GM12878 (cell line): Measurements from ENCODE around the gene WDFY4. TPM values are rescaled to one million over a fixed set of nuclear protein-coding genes. Genes with fewer than 3 reads are reported as not detected.

Source experiments
- ATAC-seq: fragments of 200-7000 bp; cut with Tn5 transposase; 3 replicates; pipeline ENCODE4 v1.9.1; 2020; ENCODE audit warnings: mild to moderate bottlenecking, moderate library complexity
- BruUV-seq: library from RNA; stranded (reverse); fragments of 400-500 nt; replicated peaks from 2 replicates; lab custom pipeline; 2021; lab: Mats Ljungman, UMichigan
- CTCF ChIA-PET: fragments of 300-600 bp; sonication (Branson Sonifier 250); formaldehyde crosslinking; extraction: SDS; loops from one replicate; lab custom pipeline; 2021; ENCODE audit warnings: inconsistent platforms; lab: Yijun Ruan, JAX
- POLR2A ChIA-PET: fragments of 350-600 bp; formaldehyde crosslinking; extraction: SDS; loops from one replicate; lab custom pipeline; 2021; ENCODE audit warnings: inconsistent platforms; lab: Charles Lee
- RAD21 ChIA-PET: fragments of 300-600 bp; sonication (Branson Sonifier 250); formaldehyde crosslinking; loops from one replicate; lab custom pipeline; 2023; ENCODE audit warnings: antibody characterized with exemption; ENCODE audit not compliant: unreplicated experiment; lab: Charles Lee
- SMC1A ChIA-PET: fragments of 300-600 bp; sonication (Branson Sonifier 250); formaldehyde crosslinking; loops from one replicate; lab custom pipeline; 2023; ENCODE audit not compliant: unreplicated experiment, uncharacterized antibody; lab: Charles Lee
- DNase-seq: peaks from one replicate; pipeline ENCODE4 v3.0.0-alpha.2; 2011; ENCODE audit warnings: low read depth, low spot score
- FAIRE-seq: peaks from 3 replicates; lab custom pipeline; 2011; peaks lifted over from hg19 to GRCh38; lab: Jason Lieb, UNC
- H2AFZ ChIP-seq: 2 replicates; pipeline ENCODE4 v1.6.0; 2011; ENCODE audit warnings: low read depth, low read length, control low read depth; ENCODE audit not compliant: control insufficient read depth
- H3K27ac ChIP-seq: 2 replicates; pipeline ENCODE4 v1.5.1; 2011; ENCODE audit warnings: control low read depth; ENCODE audit not compliant: control insufficient read depth, insufficient read depth
- H3K27me3 ChIP-seq, 2 experiments: replicated peaks in 1 of 2; 2 replicates each; pipeline versions ENCODE4 v1.6.0 to v1.6.1; 2011; ENCODE audit warnings: low read length in 1 of 2; ENCODE audit not compliant: control insufficient read depth in 2 of 2, insufficient read depth in 2 of 2
- H3K36me3 ChIP-seq, 2 experiments: 2 replicates each; pipeline ENCODE4 v1.5.1; 2011; ENCODE audit warnings: low read length in 1 of 2; ENCODE audit not compliant: control insufficient read depth in 2 of 2, insufficient read depth in 2 of 2
- H3K4me1 ChIP-seq: 2 replicates; pipeline ENCODE4 v1.6.1; 2011; ENCODE audit warnings: mild to moderate bottlenecking, low read length, moderate library complexity, mixed read lengths; ENCODE audit not compliant: control insufficient read depth, insufficient read depth
- H3K4me2 ChIP-seq: 2 replicates; pipeline ENCODE4 v1.6.0; 2011; ENCODE audit warnings: control low read depth; ENCODE audit not compliant: control insufficient read depth, insufficient read depth
- H3K4me3 ChIP-seq: fragments of 200-600 bp; sonication (generic); 2 replicates; pipeline ENCODE4 v1.5.1; 2016
- H3K79me2 ChIP-seq: 2 replicates; pipeline ENCODE4 v1.6.0; 2011; ENCODE audit warnings: low read length; ENCODE audit not compliant: control insufficient read depth, insufficient read depth
- H3K9ac ChIP-seq: 2 replicates; pipeline ENCODE4 v1.8.0; 2011; ENCODE audit warnings: low read length, control low read depth, mixed read lengths; ENCODE audit not compliant: control insufficient read depth, insufficient read depth
- H3K9me3 ChIP-seq: replicated peaks from 3 replicates; pipeline ENCODE4 v1.5.1; 2011; ENCODE audit warnings: mild to moderate bottlenecking, low read length; ENCODE audit not compliant: control insufficient read depth, insufficient read depth
- H4K20me1 ChIP-seq: 2 replicates; pipeline ENCODE4 v1.6.0; 2011; ENCODE audit not compliant: control insufficient read depth, insufficient read depth
- BHLHE40 ChIP-seq, 2 experiments: fragments of 450-650 bp in 1 of 2; IDR thresholded peaks; 2 replicates each; pipeline ENCODE4 v1.6.1; 2011 to 2017; ENCODE audit warnings: low read depth in 2 of 2, borderline replicate concordance in 1 of 2, improper control_type of control experiment in 1 of 2, low read length in 1 of 2, mild to moderate bottlenecking in 1 of 2
- DPF2 ChIP-seq: fragments of 450-650 bp; IDR thresholded peaks from 2 replicates; pipeline ENCODE4 v1.6.1; 2017; ENCODE audit warnings: mild to moderate bottlenecking
- FOXK2 ChIP-seq: fragments of 450-650 bp; IDR thresholded peaks from 2 replicates; pipeline ENCODE4 v1.6.1; 2017; ENCODE audit warnings: mild to moderate bottlenecking, moderate library complexity
- IRF4 ChIP-seq: IDR thresholded peaks from 2 replicates; pipeline ENCODE4 v1.6.1; 2011; ENCODE audit warnings: low read depth, low read length
- JUNB ChIP-seq: IDR thresholded peaks from 2 replicates; pipeline ENCODE4 v1.6.1; 2016; ENCODE audit warnings: antibody characterized with exemption, mild to moderate bottlenecking
- JUND ChIP-seq: IDR thresholded peaks from 2 replicates; pipeline ENCODE4 v1.6.1; 2012; ENCODE audit warnings: low read depth, mild to moderate bottlenecking, low read length, improper control_type of control experiment, moderate library complexity
- NFXL1 ChIP-seq: fragments of 450-650 bp; IDR thresholded peaks from 2 replicates; pipeline ENCODE4 v1.6.1; 2017; ENCODE audit warnings: antibody characterized with exemption, mild to moderate bottlenecking, borderline replicate concordance
- TCF12 ChIP-seq: IDR thresholded peaks from 2 replicates; pipeline ENCODE4 v1.6.1; 2011; ENCODE audit warnings: low read depth, mild to moderate bottlenecking, low read length
- TCF3 ChIP-seq: IDR thresholded peaks from 2 replicates; pipeline ENCODE4 v1.6.1; 2012; ENCODE audit warnings: low read depth, mild to moderate bottlenecking, low read length, borderline replicate concordance; ENCODE audit not compliant: insufficient read depth
- WGBS: methylation state at CpG from one replicate; pipeline ENCODE4 v1.1.6; 2016; ENCODE audit warnings: low lambda C conversion rate; ENCODE audit not compliant: insufficient replicate concordance, insufficient coverage; ENCODE audit errors: missing lambda C conversion rate; 5-methylcytosine and 5-hydroxymethylcytosine counted together
- in situ Hi-C: fragments of 300-500 bp; cut with MboI; formaldehyde crosslinking; loops from 9 replicates; pipeline ENCODE4 v1.14.3; 2018; ENCODE audit warnings: mixed read lengths
- intact Hi-C: fragments of 100-400 bp; cut with micrococcal nuclease; formaldehyde crosslinking; loops from one replicate; pipeline ENCODE4 v1.14.2; 2022; ENCODE audit not compliant: unreplicated experiment
- polyA plus RNA-seq, 11 experiments: library from polyadenylated mRNA; depleted of rRNA in 4 of 11; unstranded in 6 of 11; stranded (reverse) in 5 of 11; fragments of >200 nt; fragmentation: Nextera tagmentation in 4 of 11; fragmentation: Illumina TruSeq in 1 of 11; extraction: Ambion mirVana in 4 of 11; extraction: Trizol in 1 of 11; gene quantifications; 1 replicate in 1 of 11; 2 replicates in 10 of 11; pipeline versions ENCODE4 v1.2.1 to v1.2.3, GENCODE V29; 2011 to 2016; ENCODE audit warnings: inconsistent platforms in 2 of 11, missing spikeins in 2 of 11, low read depth in 1 of 11
- total RNA-seq, 4 experiments: library from RNA; depleted of rRNA in 3 of 4; stranded (reverse); fragments of >200 nt in 3 of 4; fragmentation: Illumina TruSeq in 1 of 4; extraction: Trizol in 1 of 4; gene quantifications; 2 replicates each; pipeline versions ENCODE4 v1.2.1 to v1.2.3, GENCODE V29; 2013 to 2021
- TF ChIP-seq, protein P1 (sequence below): fragments of 450-650 bp; IDR thresholded peaks from 2 replicates; pipeline ENCODE4 v1.6.1; 2017; ENCODE audit warnings: antibody characterized with exemption, mild to moderate bottlenecking, moderate library complexity
- TF ChIP-seq, protein P2 (sequence below): IDR thresholded peaks from 2 replicates; pipeline ENCODE4 v1.6.1; 2011; ENCODE audit warnings: low read depth, mild to moderate bottlenecking, low read length, moderate library complexity, borderline replicate concordance; ENCODE audit errors: extremely low read depth

The WDFY4 gene
- total and polyA plus RNA-seq, 10 of the 15 experiments (the other 5 are each of a cell fraction or from before 2014, with no cell fraction given), result 13.5 to 132 (median 47.3) TPM

DNA sequence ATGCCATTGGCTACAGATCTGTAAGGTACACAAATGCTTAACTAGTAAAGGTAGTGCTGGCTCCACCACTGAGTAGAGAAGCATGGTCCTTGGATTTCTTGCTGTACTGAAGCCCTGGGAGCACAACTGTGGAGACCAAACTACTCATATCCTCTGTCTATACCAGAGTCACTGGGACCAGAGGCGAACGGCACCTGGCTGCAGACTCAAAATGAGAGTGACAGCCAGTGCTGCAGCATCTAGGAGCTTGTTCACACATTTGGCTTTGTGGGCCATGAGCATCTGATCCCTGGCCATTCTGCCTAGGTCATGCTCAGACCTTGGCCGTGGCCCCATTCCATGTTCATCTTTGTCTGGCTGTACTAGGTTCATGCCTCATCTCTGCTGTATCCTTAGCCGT lies 223.1 kb downstream of the WDFY4 start:
- in situ Hi-C loops, result no loop called here
- 70% methylated on average over 4 of the region's 4 CpGs for WGBS
- SMC1A ChIA-PET, result interaction anchor here (1.1 kb wide), 1 partner anchor 249 kb away, joined by 3 read pairs; no protein-coding TSS in a partner anchor
- H3K4me1 ChIP-seq, result no peaks in the 10 kb centered on the region
- TF ChIP-seq BHLHE40 (IDR thresholded peaks at IDR 0.05; ENCODE audit: borderline replicate concordance in 1 of 2, low read depth in 2 of 2, low read length in 1 of 2) (peak in 1 of 2 experiments; percentile 26; a peak in 1 of 4 replicates), IRF4 (peak; percentile 14; the same call in 1 of the 2 replicates), FOXK2 (no peak), JUND (peak; percentile 37; the same call in 1 of the 2 replicates), JUNB (peak; percentile 59), DPF2 (0 out of 2 replicates have a peak, but pooled peaks have one; percentile 21), NFXL1 (no peak), TCF12 (0 out of 2 replicates have a peak, but pooled peaks have one; percentile 31), TCF3 (0 out of 2 replicates have a peak, but pooled peaks have one; percentile 55)
- TF ChIP-seq, protein P1, sequence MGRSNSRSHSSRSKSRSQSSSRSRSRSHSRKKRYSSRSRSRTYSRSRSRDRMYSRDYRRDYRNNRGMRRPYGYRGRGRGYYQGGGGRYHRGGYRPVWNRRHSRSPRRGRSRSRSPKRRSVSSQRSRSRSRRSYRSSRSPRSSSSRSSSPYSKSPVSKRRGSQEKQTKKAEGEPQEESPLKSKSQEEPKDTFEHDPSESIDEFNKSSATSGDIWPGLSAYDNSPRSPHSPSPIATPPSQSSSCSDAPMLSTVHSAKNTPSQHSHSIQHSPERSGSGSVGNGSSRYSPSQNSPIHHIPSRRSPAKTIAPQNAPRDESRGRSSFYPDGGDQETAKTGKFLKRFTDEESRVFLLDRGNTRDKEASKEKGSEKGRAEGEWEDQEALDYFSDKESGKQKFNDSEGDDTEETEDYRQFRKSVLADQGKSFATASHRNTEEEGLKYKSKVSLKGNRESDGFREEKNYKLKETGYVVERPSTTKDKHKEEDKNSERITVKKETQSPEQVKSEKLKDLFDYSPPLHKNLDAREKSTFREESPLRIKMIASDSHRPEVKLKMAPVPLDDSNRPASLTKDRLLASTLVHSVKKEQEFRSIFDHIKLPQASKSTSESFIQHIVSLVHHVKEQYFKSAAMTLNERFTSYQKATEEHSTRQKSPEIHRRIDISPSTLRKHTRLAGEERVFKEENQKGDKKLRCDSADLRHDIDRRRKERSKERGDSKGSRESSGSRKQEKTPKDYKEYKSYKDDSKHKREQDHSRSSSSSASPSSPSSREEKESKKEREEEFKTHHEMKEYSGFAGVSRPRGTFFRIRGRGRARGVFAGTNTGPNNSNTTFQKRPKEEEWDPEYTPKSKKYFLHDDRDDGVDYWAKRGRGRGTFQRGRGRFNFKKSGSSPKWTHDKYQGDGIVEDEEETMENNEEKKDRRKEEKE, result no peak
- TF ChIP-seq, protein P2, sequence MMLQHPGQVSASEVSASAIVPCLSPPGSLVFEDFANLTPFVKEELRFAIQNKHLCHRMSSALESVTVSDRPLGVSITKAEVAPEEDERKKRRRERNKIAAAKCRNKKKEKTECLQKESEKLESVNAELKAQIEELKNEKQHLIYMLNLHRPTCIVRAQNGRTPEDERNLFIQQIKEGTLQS, result no peak
- H4K20me1 ChIP-seq, result no peaks in the 10 kb centered on the region
- peaks cover 9 to 27% of the 10 kb centered on the region in 2 experiments for H3K36me3 ChIP-seq
- no TSS peak for BruUV-seq
- no peaks in the 10 kb centered on the region for H3K27me3 ChIP-seq
- H3K9me3 ChIP-seq, result no peaks in the 10 kb centered on the region
- no peak overlapping the region for H3K9ac ChIP-seq
- DNase-seq (peak; percentile 9), ATAC-seq (peak; percentile 87), FAIRE-seq (no peak)
- no peaks in the 10 kb centered on the region for H3K79me2 ChIP-seq
- H3K27ac ChIP-seq, result no peak overlapping the region
- POLR2A ChIA-PET, result no interaction called here
- no peak overlapping the region for H2AFZ ChIP-seq
- H3K4me2 ChIP-seq, result no peak overlapping the region
- H3K4me3 ChIP-seq, result no peak overlapping the region
- CTCF ChIA-PET, result interaction anchor here (0.9 kb wide), 1 partner anchor 13 kb away, joined by 3 read pairs; no protein-coding TSS in a partner anchor
- intact Hi-C loops, result no loop called here
- RAD21 ChIA-PET, result no interaction called here
